Activated T-helper 9 cell treated with anti-CD3 and anti-CD28 coated beads, Interleukin-2, amount 50 U/mL, for 16 hours (primary cell): Measurements from ENCODE around the gene KCMF1.

Source experiments
- DNase-seq: peaks from one replicate; pipeline ENCODE4 v3.0.0-alpha.2; 2020; ENCODE audit warnings: low read depth

KCMF1 gene

GRCh38 chr2:84956334-84957297 is 14.3 kb upstream of the KCMF1 start:
- DNase-seq: no peak

- no peak for DNase-seq
Observed at GRCh38 chr2:84957771-84958134, 13.2 kb upstream of the KCMF1 start.

GRCh38 chr2:84958135-84959059 is 12.6 kb upstream of the KCMF1 start:
- no peak for DNase-seq

GRCh38 chr2:84959095-84959565 is 11.8 kb upstream of the KCMF1 start:
- DNase-seq: no peak

GRCh38 chr2:84959566-84960506 is 11.1 kb upstream of the KCMF1 start:
- no peak for DNase-seq

- no peak for DNase-seq
Observed at GRCh38 chr2:84962917-84963316, 8.0 kb upstream of the KCMF1 start.

GRCh38 chr2:84963323-84963691 is 7.7 kb upstream of the KCMF1 start:
- DNase-seq: no peak

GRCh38 chr2:84963692-84964405 is 7.1 kb upstream of the KCMF1 start:
- DNase-seq: no peak

- no peak for DNase-seq
Observed at GRCh38 chr2:84964406-84965191, 6.4 kb upstream of the KCMF1 start.

- no peak for DNase-seq
Observed at GRCh38 chr2:84965192-84965516, 5.8 kb upstream of the KCMF1 start.

GRCh38 chr2:84965827-84966226 is 5.1 kb upstream of the KCMF1 start:
- DNase-seq: no peak

GRCh38 chr2:84966731-84967130 is 4.2 kb upstream of the KCMF1 start:
- no peak for DNase-seq

GRCh38 chr2:84969511-84970209 is 1.3 kb upstream of the KCMF1 start:
- peak; percentile 6 for DNase-seq

- peak; percentile 49 for DNase-seq
Observed at GRCh38 chr2:84970210-84970867, 622 bp upstream of the KCMF1 start.

- DNase-seq: peak; percentile 58
Observed at GRCh38 chr2:84971510-84972206, 697 bp downstream of the KCMF1 start.

GRCh38 chr2:84972207-84972783 is 1.3 kb downstream of the KCMF1 start:
- no peak for DNase-seq

- DNase-seq: no peak
Observed at GRCh38 chr2:84972932-84973331, 2.0 kb downstream of the KCMF1 start.
